ENCODE results near the gene TMEM132D. TPM values are rescaled to one million over a fixed set of nuclear protein-coding genes. Genes with fewer than 3 reads are reported as not detected.

The TMEM132D gene
- total RNA-seq, 1 donor from 2014 or later = 0.18 TPM

- no peak for ATAC-seq
- no peak for DNase-seq (ENCODE audit: low spot score)
- intact Hi-C loops (cut with DNase I) = no loop called here
Observed at GRCh38 chr12:129257524-129257923, 646.3 kb downstream of the TMEM132D start.

GRCh38 chr12:129246630-129247029 is 657.2 kb downstream of the TMEM132D start:
- DNase-seq (ENCODE audit: low spot score) (no peak), ATAC-seq (no peak)
- intact Hi-C loops (cut with DNase I) = no loop called here

- no peak for DNase-seq (ENCODE audit: low spot score)
- intact Hi-C loops (cut with DNase I) = no loop called here
- ATAC-seq = no peak
Observed at GRCh38 chr12:129245769-129246168, 658.1 kb downstream of the TMEM132D start.

- no peak for DNase-seq (ENCODE audit: low spot score)
- no peak for ATAC-seq
- intact Hi-C loops (cut with DNase I) = no loop called here
Observed at GRCh38 chr12:129241852-129242251, 662.0 kb downstream of the TMEM132D start.

- DNase-seq (ENCODE audit: low spot score) = no peak
Observed at GRCh38 chr12:129237881-129238280, 665.9 kb downstream of the TMEM132D start.

GRCh38 chr12:129234209-129234608 is 669.6 kb downstream of the TMEM132D start:
- intact Hi-C loops (cut with DNase I) = no loop called here
- no peak for ATAC-seq
- DNase-seq (ENCODE audit: low spot score) = no peak

More at GRCh38 chr12:129237881-129238280, 665.9 kb downstream of the TMEM132D start:
- no peak for ATAC-seq
- intact Hi-C loops (cut with DNase I) = no loop called here

GRCh38 chr12:129231491-129231890 is 672.3 kb downstream of the TMEM132D start:
- intact Hi-C loops (cut with DNase I) = no loop called here
- no peak for ATAC-seq

GRCh38 chr12:129230995-129231394 is 672.8 kb downstream of the TMEM132D start:
- intact Hi-C loops (cut with DNase I) = no loop called here
- no peak for DNase-seq (ENCODE audit: low spot score)
- no peak for ATAC-seq

More at GRCh38 chr12:129231491-129231890, 672.3 kb downstream of the TMEM132D start:
- DNase-seq (ENCODE audit: low spot score) = no peak

GRCh38 chr12:129226851-129227250 is 677.0 kb downstream of the TMEM132D start:
- ATAC-seq (no peak), DNase-seq (ENCODE audit: low spot score) (no peak)
- intact Hi-C loops (cut with DNase I) = no loop called here

GRCh38 chr12:129226005-129226404 is 677.8 kb downstream of the TMEM132D start:
- intact Hi-C loops (cut with DNase I) = no loop called here
- DNase-seq (ENCODE audit: low spot score) (no peak), ATAC-seq (no peak)

GRCh38 chr12:129215556-129215955 is 688.3 kb downstream of the TMEM132D start:
- DNase-seq (ENCODE audit: low spot score) (no peak), ATAC-seq (no peak)
- intact Hi-C loops (cut with DNase I) = no loop called here

GRCh38 chr12:129213551-129213950 is 690.3 kb downstream of the TMEM132D start:
- DNase-seq (ENCODE audit: low spot score) = no peak
- intact Hi-C loops (cut with DNase I) = no loop called here

GRCh38 chr12:129211862-129212630 is 691.8 kb downstream of the TMEM132D start:
- intact Hi-C loops (cut with DNase I) = no loop called here
- DNase-seq (ENCODE audit: low spot score) = no peak
- ATAC-seq = no peak

More at GRCh38 chr12:129213551-129213950, 690.3 kb downstream of the TMEM132D start:
- ATAC-seq = no peak

GRCh38 chr12:129208566-129208965 is 695.3 kb downstream of the TMEM132D start:
- no peak for DNase-seq (ENCODE audit: low spot score)
- intact Hi-C loops (cut with DNase I) = no loop called here
- no peak for ATAC-seq

- intact Hi-C loops (cut with DNase I) = no loop called here
- DNase-seq (ENCODE audit: low spot score) = no peak
- no peak for ATAC-seq
Observed at GRCh38 chr12:129207084-129207483, 696.7 kb downstream of the TMEM132D start.

GRCh38 chr12:129203456-129203855 is 700.4 kb downstream of the TMEM132D start:
- ATAC-seq (no peak), DNase-seq (ENCODE audit: low spot score) (no peak)
- intact Hi-C loops (cut with DNase I) = no loop called here

- no peak for DNase-seq (ENCODE audit: low spot score)
- no peak for ATAC-seq
- intact Hi-C loops (cut with DNase I) = no loop called here
Observed at GRCh38 chr12:129202109-129202814, 701.6 kb downstream of the TMEM132D start.

- intact Hi-C loops (cut with DNase I) = no loop called here
- DNase-seq (ENCODE audit: low spot score) (no peak), ATAC-seq (no peak)
Observed at GRCh38 chr12:129201029-129201428, 702.8 kb downstream of the TMEM132D start.

GRCh38 chr12:129200576-129200975 is 703.2 kb downstream of the TMEM132D start:
- DNase-seq (ENCODE audit: low spot score) (no peak), ATAC-seq (no peak)
- intact Hi-C loops (cut with DNase I) = no loop called here

GRCh38 chr12:129196927-129197326 is 706.9 kb downstream of the TMEM132D start:
- DNase-seq (ENCODE audit: low spot score) (no peak), ATAC-seq (no peak)
- intact Hi-C loops (cut with DNase I) = no loop called here

Measured in sciatic nerve (tissue), 2 donors.